Panc1 (cell line): ENCODE results near the gene ANKH. TPM values are rescaled to one million over a fixed set of nuclear protein-coding genes. Genes with fewer than 3 reads are reported as not detected.

Experiments used
- ATAC-seq: fragments of 200-7000 bp; cut with Tn5 transposase; 2 replicates; pipeline ENCODE4 v1.9.1; 2020; ENCODE audit warnings: mild to moderate bottlenecking, moderate library complexity
- BruUV-seq: library from RNA; stranded (reverse); fragments of 400-500 nt; replicated peaks from 2 replicates; lab custom pipeline; 2021; lab: Mats Ljungman, UMichigan
- CTCF ChIA-PET: fragments of 300-600 bp; sonication (Branson Sonifier 250); formaldehyde crosslinking; loops from one replicate; lab custom pipeline; 2022; ENCODE audit warnings: antibody characterized with exemption; lab: Charles Lee
- POLR2A ChIA-PET: fragments of 300-600 bp; sonication (Branson Sonifier 250); formaldehyde crosslinking; loops from one replicate; lab custom pipeline; 2022; ENCODE audit warnings: antibody characterized with exemption; lab: Charles Lee
- DNase-seq: peaks from one replicate; pipeline ENCODE4 v3.0.0-alpha.2; 2010; ENCODE audit warnings: low read depth, low spot score
- H3K27ac ChIP-seq: 2 replicates; pipeline ENCODE4 v1.5.1; 2011; ENCODE audit warnings: mild to moderate bottlenecking, low read length, inconsistent platforms
- H3K27me3 ChIP-seq: fragments of 200-500 bp; sonication (Bioruptor generic); 2 replicates; pipeline ENCODE4 v1.6.0; 2014; ENCODE audit warnings: low read length, inconsistent platforms; ENCODE audit not compliant: control insufficient read depth, insufficient read depth
- H3K36me3 ChIP-seq: fragments of 200-500 bp; sonication (Bioruptor generic); 2 replicates; pipeline ENCODE4 v1.5.1; 2014; ENCODE audit warnings: inconsistent platforms, mild to moderate bottlenecking, low read length, moderate library complexity; ENCODE audit not compliant: control insufficient read depth, insufficient read depth
- H3K4me1 ChIP-seq: 2 replicates; pipeline ENCODE4 v1.5.1; 2011; ENCODE audit warnings: inconsistent platforms, mild to moderate bottlenecking, low read length, moderate library complexity; ENCODE audit not compliant: control insufficient read depth, insufficient read depth
- H3K4me3 ChIP-seq, 2 experiments: 2 replicates each; pipeline ENCODE4 v1.5.1; 2011 to 2012; ENCODE audit warnings: low read depth in 2 of 2, low read length in 2 of 2, mild to moderate bottlenecking in 2 of 2, inconsistent platforms in 1 of 2, moderate library complexity in 1 of 2
- H3K9me3 ChIP-seq: fragments of 200-500 bp; sonication (Bioruptor generic); 2 replicates; pipeline ENCODE4 v1.5.1; 2014; ENCODE audit warnings: low read depth, mild to moderate bottlenecking, inconsistent platforms, low read length, moderate library complexity; ENCODE audit not compliant: control insufficient read depth, insufficient read depth
- POLR2AphosphoS5 ChIP-seq: IDR thresholded peaks from 2 replicates; pipeline ENCODE4 v1.6.1; 2012; ENCODE audit warnings: mild to moderate bottlenecking, low read depth, low read length, moderate library complexity
- SIN3A ChIP-seq: IDR thresholded peaks from 2 replicates; pipeline ENCODE4 v1.6.1; 2012; ENCODE audit warnings: low read depth, mild to moderate bottlenecking, low read length, moderate library complexity, borderline replicate concordance; ENCODE audit not compliant: insufficient read depth
- TCF7L2 ChIP-seq: IDR thresholded peaks from 2 replicates; pipeline ENCODE4 v1.6.1; 2011; ENCODE audit warnings: mild to moderate bottlenecking, low read depth, low read length, inconsistent platforms
- in situ Hi-C: cut with HindIII; loops from 2 replicates; pipeline ENCODE4 v1.10.0; 2016; ENCODE audit warnings: low sequenced_read_pairs, low pct_unique_long_range_greater_than_20kb
- intact Hi-C: fragments of 100-400 bp; cut with micrococcal nuclease; formaldehyde crosslinking; loops from one replicate; pipeline ENCODE4 v1.10.0; 2022; ENCODE audit not compliant: unreplicated experiment
- total RNA-seq: library from RNA; stranded (reverse); gene quantifications from one replicate; pipeline ENCODE4 v1.2.1, GENCODE V29; 2021; ENCODE audit not compliant: unreplicated experiment
- TF ChIP-seq, protein P1 (sequence below): fragments of 450-650 bp; IDR thresholded peaks from 2 replicates; pipeline ENCODE4 v1.5.1; 2017; ENCODE audit warnings: mild to moderate bottlenecking
- TF ChIP-seq, protein P2 (sequence below), 2 experiments: IDR thresholded peaks; 2 replicates each; pipeline ENCODE4 v1.6.1; 2011 to 2012; ENCODE audit warnings: low read depth in 2 of 2, control low read depth in 1 of 2, low read length in 1 of 2, mild to moderate bottlenecking in 1 of 2, moderate library complexity in 1 of 2; ENCODE audit not compliant: insufficient read depth in 1 of 2

ANKH gene
- total RNA-seq, 1 experiment from 2014 or later, result 11.2 TPM

- in situ Hi-C loops (no loop called here), intact Hi-C loops (no loop called here)
- Histone ChIP-seq H3K4me3 (no peak overlapping the region), H3K4me1 (no peaks in the 10 kb centered on the region), H3K27ac (no peak overlapping the region), H3K36me3 (no peaks in the 10 kb centered on the region), H3K9me3 (no peaks in the 10 kb centered on the region), H3K27me3 (no peaks in the 10 kb centered on the region)
- TF ChIP-seq, protein P1, sequence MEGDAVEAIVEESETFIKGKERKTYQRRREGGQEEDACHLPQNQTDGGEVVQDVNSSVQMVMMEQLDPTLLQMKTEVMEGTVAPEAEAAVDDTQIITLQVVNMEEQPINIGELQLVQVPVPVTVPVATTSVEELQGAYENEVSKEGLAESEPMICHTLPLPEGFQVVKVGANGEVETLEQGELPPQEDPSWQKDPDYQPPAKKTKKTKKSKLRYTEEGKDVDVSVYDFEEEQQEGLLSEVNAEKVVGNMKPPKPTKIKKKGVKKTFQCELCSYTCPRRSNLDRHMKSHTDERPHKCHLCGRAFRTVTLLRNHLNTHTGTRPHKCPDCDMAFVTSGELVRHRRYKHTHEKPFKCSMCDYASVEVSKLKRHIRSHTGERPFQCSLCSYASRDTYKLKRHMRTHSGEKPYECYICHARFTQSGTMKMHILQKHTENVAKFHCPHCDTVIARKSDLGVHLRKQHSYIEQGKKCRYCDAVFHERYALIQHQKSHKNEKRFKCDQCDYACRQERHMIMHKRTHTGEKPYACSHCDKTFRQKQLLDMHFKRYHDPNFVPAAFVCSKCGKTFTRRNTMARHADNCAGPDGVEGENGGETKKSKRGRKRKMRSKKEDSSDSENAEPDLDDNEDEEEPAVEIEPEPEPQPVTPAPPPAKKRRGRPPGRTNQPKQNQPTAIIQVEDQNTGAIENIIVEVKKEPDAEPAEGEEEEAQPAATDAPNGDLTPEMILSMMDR, result no peak
- TF ChIP-seq POLR2AphosphoS5 (no peak), SIN3A (no peak), TCF7L2 (no peak)
- TF ChIP-seq, protein P2, sequence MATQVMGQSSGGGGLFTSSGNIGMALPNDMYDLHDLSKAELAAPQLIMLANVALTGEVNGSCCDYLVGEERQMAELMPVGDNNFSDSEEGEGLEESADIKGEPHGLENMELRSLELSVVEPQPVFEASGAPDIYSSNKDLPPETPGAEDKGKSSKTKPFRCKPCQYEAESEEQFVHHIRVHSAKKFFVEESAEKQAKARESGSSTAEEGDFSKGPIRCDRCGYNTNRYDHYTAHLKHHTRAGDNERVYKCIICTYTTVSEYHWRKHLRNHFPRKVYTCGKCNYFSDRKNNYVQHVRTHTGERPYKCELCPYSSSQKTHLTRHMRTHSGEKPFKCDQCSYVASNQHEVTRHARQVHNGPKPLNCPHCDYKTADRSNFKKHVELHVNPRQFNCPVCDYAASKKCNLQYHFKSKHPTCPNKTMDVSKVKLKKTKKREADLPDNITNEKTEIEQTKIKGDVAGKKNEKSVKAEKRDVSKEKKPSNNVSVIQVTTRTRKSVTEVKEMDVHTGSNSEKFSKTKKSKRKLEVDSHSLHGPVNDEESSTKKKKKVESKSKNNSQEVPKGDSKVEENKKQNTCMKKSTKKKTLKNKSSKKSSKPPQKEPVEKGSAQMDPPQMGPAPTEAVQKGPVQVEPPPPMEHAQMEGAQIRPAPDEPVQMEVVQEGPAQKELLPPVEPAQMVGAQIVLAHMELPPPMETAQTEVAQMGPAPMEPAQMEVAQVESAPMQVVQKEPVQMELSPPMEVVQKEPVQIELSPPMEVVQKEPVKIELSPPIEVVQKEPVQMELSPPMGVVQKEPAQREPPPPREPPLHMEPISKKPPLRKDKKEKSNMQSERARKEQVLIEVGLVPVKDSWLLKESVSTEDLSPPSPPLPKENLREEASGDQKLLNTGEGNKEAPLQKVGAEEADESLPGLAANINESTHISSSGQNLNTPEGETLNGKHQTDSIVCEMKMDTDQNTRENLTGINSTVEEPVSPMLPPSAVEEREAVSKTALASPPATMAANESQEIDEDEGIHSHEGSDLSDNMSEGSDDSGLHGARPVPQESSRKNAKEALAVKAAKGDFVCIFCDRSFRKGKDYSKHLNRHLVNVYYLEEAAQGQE (IDR thresholded peaks at IDR 0.05; ENCODE audit: insufficient read depth in 1 of 2, low read depth in 2 of 2, low read length in 1 of 2), result no peak
- no TSS peak for BruUV-seq
- DNase-seq (no peak), ATAC-seq (no peak)
- CTCF ChIA-PET, result no interaction called here
- POLR2A ChIA-PET, result no interaction called here
Observed at GRCh38 chr5:14834062-14834461, 37.5 kb downstream of the ANKH start.

GRCh38 chr5:14831006-14831338 lies 40.6 kb downstream of the ANKH start:
- no TSS peak for BruUV-seq
- Histone ChIP-seq H3K9me3 (no peaks in the 10 kb centered on the region), H3K27me3 (no peaks in the 10 kb centered on the region), H3K4me1 (no peaks in the 10 kb centered on the region), H3K36me3 (no peaks in the 10 kb centered on the region), H3K27ac (no peak overlapping the region), H3K4me3 (no peak overlapping the region)
- intact Hi-C loops (no loop called here), in situ Hi-C loops (no loop called here)
- ATAC-seq (no peak), DNase-seq (no peak)
- no peak for TF ChIP-seq TCF7L2
- TF ChIP-seq, protein P2 (IDR thresholded peaks at IDR 0.05; ENCODE audit: insufficient read depth in 1 of 2, low read depth in 2 of 2, low read length in 1 of 2), result no peak
- TF ChIP-seq POLR2AphosphoS5, result no peak
- TF ChIP-seq SIN3A, result no peak
- TF ChIP-seq, protein P1, result no peak
- CTCF ChIA-PET, result no interaction called here
- POLR2A ChIA-PET, result no interaction called here
